ENCODE measurements around the gene SSMEM1.
"Not testable (repeated sequence)": the region's sequence is repeated elsewhere in the genome, so short reads cannot be mapped to it uniquely, and the experiment has no call there.

SSMEM1 gene

DNA sequence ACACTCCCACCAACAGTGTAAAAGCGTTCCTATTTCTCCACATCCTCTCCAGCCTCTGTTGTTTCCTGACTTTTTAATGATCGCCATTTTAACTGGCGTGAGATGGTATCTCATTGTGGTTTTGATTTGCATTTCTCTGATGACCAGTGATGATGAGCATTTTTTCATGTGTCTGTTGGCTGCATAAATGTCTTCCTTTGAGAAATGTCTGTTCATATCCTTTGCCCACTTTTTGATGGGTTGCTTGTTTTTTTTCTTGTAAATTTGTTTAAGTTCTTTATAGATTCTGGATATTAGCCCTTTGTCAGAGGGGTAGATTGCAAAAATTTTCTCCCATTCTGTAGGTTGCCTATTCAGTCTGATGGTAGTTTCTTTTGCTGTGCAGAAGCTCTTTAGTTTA lies 42.0 kb downstream of the SSMEM1 start:
- DNase-seq (ENCODE audit: low spot score): not testable (repeated sequence)

DNA sequence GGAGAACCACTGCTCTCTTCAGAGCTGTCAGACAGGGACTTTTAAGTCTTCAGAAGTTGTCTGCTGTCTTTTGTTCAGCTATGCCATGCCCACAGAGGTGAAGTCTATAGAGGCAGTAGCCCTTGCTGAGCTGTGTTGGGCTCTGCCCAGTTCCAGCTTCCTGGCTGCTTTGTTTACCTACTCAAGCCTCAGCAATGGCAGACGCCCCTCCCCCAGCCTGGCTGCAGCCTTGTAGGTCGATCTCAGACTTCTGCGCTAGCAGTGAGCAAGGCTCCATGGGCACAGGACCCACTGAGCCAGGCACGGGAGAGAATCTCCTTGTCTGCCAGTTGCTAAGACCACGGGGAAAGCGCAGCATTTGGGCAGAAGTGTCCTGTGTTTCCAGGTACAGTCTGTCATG lies 46.9 kb downstream of the SSMEM1 start:
- no peak for DNase-seq (ENCODE audit: low spot score)

DNA sequence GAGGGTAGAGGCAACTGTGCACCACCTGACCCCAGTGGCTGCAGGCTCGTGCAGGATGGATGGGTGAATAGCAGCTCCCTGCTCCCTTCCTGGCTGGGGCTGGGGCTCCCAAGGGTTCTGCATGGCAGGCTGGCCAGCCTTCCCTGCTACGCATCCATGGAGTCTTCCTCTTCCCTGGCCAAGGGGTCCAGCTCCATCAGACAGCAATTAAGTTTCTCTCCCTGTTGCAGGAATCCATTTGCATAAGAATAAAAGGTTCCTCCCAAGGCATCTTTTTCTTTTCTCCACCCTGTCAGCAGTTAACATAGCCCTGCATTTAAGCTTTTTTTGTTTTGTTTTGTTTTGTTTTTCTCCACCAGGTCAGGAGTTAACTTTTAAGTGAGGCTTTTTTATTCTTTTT lies 49.0 kb downstream of the SSMEM1 start:
- DNase-seq (ENCODE audit: low spot score): no peak

DNA sequence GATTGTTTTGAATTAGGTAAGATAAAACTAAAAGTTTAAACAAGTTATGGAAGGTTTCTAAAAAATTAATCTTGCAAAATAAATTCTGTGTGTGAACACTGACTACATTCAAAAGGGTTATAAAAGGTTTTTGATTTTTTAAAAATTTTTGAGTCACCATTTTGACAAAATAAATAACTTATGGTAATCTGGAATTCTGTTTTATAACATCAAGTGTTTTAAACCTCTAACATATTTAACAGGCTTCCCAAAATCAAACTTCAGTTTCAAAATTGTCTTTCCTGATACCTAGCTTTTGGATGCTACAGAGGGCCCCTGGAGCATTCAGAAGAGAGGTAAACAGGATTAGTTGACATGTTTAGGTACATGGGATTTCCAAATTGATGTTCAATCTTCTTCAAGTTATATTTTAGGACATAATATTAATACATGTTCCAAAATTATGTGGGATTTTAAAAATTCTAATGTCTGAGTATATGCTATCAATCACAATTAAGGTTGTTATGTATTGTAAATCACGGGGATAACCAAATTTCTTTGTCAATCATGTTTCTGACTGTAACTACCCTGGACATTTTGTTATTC lies 50.9 kb downstream of the SSMEM1 start:
- DNase-seq (ENCODE audit: low spot score): no peak

DNA sequence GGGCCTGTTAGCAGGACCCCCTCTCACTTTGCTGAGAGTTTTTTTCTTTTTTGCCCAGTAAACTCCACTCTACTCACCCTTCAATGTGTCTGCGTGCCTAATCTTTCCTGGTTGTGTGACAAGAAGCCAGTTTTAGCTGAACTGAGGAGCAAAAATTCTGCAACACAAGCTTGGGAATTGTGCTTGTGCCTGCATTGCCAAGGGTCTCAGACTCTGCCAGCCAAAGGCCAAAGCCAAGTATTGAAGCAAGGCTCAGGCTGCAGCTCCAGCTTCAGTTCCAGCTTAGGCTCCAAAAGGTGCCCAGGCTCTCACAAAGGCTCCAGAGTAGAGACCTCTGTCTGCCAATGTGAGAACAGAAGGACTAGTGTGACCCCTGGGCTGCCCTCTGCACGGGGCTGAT lies 54.8 kb downstream of the SSMEM1 start:
- no peak for DNase-seq (ENCODE audit: low spot score)

DNA sequence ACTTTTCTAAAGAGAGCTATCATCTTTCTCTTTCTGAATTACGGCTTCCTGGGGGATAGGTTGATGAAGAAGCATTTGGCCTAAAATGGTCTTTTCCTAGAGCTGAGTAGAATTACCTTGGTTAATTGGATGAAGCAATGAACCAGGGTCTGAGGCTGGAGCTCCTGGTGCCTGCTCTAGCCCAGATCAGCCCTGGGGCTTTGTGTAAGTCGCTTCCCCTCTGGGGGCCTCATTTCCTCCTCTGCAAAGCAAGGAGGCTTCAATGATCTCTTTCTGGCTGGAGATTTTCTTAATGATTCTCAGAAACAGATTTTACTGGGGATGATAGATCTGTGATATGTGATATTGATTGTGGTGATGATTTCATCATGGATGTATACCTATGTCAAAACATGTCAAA lies 55.5 kb downstream of the SSMEM1 start:
- no peak for DNase-seq (ENCODE audit: low spot score)
